ENCODE data around the gene SETD2.

Gene SETD2

DNA sequence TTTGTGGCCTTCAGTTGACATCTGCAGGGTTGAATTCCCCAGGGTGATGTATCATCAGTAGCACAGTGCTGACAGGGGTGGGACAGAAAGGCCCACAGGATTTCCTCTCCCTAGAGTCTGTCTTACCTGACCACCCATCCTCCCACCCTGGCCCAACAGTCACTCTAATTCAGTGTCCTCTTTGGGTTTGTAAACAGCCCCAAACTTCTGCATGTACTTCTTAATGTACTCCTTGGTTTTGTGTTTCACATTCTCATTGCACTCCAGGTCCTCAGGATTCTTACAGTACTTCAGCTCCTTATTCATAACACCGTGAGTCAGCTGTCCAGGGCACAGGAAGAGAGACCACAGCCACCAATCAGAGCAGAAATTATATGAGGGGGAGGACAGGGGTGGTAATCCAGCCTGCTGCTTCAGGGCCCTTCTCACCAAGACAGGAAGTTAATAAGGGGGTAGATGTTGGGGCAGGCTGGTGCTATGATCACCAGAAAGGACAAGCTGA lies 146.9 kb downstream of the SETD2 start:
- TF ChIP-seq, protein P1, sequence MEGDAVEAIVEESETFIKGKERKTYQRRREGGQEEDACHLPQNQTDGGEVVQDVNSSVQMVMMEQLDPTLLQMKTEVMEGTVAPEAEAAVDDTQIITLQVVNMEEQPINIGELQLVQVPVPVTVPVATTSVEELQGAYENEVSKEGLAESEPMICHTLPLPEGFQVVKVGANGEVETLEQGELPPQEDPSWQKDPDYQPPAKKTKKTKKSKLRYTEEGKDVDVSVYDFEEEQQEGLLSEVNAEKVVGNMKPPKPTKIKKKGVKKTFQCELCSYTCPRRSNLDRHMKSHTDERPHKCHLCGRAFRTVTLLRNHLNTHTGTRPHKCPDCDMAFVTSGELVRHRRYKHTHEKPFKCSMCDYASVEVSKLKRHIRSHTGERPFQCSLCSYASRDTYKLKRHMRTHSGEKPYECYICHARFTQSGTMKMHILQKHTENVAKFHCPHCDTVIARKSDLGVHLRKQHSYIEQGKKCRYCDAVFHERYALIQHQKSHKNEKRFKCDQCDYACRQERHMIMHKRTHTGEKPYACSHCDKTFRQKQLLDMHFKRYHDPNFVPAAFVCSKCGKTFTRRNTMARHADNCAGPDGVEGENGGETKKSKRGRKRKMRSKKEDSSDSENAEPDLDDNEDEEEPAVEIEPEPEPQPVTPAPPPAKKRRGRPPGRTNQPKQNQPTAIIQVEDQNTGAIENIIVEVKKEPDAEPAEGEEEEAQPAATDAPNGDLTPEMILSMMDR (conservative IDR thresholded peaks at IDR 0.05): no peak
- H3K27ac ChIP-seq: no peak overlapping the region

DNA sequence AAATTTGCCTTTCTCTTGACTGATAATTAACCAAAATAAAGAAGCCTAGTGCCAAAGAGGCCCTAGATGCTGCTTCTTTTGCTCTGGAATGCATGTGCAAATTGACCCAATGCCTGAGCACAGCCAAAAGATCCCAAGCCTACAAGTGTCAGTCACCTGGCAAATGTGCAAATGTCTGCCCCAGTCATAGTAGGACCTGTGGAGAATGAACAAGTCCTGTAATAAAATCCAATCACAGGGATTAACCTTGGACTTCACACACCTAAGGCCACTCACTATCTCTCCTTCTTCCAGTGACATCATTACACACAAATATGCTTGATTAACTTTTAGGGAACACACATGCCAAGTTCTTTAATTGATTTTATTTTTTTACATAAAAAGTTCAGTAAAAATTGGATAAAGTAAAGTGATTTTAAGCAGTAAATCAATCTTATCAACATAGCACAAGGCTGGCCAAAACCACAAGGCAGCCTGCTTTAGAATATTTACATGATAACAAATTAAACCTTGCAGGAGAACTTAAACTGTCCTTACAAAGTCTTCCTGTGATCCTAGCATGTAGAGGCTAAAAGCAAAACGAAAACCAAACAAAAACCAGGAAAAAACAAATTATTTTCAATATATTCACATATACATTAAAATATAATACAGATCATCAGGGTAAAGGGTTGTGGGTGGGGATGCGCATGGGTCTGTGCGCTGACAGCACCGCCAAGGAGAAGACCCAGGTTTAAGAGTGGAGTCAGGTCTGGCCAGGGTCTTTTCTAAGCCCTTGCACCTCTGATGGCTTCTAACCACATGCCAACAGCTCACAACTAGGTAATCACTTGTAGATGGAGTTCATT lies 147.6 kb downstream of the SETD2 start:
- TF ChIP-seq, protein P1 (conservative IDR thresholded peaks at IDR 0.05): no peak
- no peak overlapping the region for H3K27ac ChIP-seq

DNA sequence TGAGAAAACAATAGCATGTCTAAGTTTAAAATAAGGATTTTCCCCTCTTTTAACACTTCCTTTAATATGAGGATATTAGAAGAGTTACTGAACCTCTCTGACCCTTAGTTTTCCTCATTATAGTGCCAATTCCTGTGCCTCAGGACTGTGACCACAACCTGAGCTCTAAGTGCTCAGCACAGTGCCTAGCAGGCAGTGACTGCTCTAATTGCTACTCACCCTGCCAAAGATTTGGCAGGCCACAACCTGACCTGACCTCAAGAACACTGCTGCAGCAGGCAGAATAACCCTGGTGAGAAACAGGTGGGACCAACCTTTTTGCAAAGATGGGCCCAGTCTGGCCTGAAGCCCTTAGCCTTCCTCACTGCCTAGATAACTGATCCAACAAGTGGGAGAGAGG lies 148.8 kb downstream of the SETD2 start:
- TF ChIP-seq, protein P1 (conservative IDR thresholded peaks at IDR 0.05): no peak
- no peak overlapping the region for H3K27ac ChIP-seq

- H3K27ac ChIP-seq: no peak overlapping the region
- TF ChIP-seq, protein P1 (conservative IDR thresholded peaks at IDR 0.05): no peak
Observed at GRCh38 chr3:47014036-47014435, 149.9 kb downstream of the SETD2 start.

DNA sequence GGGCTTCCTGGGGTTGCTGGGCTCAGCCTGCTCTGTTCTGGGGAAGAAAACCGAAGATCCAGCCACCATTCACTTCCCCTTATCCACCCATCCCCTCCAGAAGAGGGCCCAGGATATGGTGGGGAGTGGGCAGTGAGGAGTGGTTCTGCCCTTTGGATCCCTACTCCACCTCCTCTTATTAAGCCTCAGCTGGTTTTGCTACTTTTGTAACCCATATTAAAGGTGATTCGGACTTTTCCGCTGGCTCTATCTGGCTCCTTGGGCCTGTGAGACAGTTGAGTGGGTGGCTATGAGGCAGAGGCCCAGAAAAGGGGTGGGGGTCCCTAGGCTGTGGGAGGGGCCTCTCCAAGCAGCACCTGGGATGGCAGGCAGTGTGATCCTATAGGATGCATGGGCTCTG lies 150.7 kb downstream of the SETD2 start:
- TF ChIP-seq, protein P1 (conservative IDR thresholded peaks at IDR 0.05): no peak
- no peak overlapping the region for H3K27ac ChIP-seq

DNA sequence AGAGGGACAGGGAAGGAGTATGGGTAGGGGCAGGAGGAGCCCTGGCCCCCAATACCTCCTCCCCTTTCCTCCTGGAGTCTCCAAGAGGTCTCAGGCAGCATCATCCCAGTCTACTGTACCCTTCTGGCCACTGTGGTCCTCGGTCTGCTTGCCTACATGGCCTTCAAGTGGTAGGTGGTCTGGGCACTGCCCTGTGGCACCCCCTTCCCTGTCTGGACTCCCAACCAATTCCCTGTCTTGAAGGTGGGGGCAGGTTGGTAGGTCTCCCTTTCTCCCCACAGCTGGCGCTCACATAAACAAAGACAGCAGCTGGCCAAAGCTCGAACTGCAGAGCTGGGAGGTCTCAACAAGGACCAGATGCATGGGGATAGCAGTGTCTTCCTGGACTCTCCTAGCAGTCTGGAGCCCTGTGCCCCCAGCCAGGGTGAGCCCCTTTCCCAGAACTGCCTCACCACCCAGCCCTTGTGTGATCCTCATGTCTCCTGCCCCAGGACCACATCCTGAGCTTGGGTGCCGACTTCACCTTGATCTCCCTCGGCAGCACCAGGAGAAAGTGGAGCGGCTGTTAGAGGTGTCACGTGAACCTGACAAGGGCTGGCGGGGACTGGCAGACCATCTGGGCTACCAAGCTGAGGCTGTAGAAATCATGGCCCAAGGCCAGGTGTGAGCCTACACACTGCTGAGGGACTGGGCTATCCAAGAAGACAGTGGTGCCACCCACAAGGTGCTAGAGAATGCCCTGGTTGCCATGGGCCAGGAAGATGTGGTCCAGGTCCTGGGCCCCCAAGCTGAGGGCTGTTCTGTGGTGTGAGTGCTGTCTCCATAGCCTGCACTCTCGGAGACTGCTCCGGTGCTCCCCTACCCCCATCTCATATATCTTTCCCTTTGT lies 151.3 kb downstream of the SETD2 start:
- H3K27ac ChIP-seq: no peak overlapping the region
- TF ChIP-seq, protein P1 (conservative IDR thresholded peaks at IDR 0.05): no peak

DNA sequence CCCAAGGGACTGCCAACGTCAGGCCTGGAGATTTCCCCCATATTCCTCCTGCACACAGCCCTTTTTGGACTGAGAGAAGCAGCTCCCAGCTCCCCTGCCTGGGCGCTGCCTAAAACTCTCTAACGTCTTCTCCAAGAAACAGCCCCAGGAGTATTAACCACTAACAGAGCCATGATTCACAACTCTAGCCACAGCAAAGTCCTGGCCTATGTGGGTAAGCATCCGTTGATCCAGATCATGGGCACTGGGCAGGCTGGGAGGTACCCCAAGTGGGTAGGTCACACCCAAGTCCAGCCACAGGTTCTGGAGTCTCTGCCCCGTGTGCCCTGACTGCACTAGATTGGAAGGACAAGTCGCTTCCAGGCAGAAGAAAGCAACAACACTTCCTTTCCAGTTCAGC lies 152.5 kb downstream of the SETD2 start:
- TF ChIP-seq, protein P1 (conservative IDR thresholded peaks at IDR 0.05): no peak

More for the DNA sequence above, 152.5 kb downstream of the SETD2 start:
- H3K27ac ChIP-seq: no peak overlapping the region
